Type B pancreatic cell (in vitro differentiated cells): ENCODE measurements around the gene TARDBP. TPM values are rescaled to one million over a fixed set of nuclear protein-coding genes. Genes with fewer than 3 reads are reported as not detected.

Experiments used
- DNase-seq: peaks from one replicate; pipeline ENCODE4 v3.0.0; 2021; ENCODE audit warnings: mixed read lengths; ENCODE audit not compliant: unreplicated experiment; ENCODE audit errors: extremely low spot score
- H3K27ac Mint-ChIP-seq: 2 replicates; pipeline ENCODE4 v1.8.0; 2021; ENCODE audit warnings: mild to moderate bottlenecking, mixed read lengths
- H3K27me3 Mint-ChIP-seq: 2 replicates; pipeline ENCODE4 v1.8.0; 2021; ENCODE audit warnings: mixed read lengths
- H3K36me3 Mint-ChIP-seq: 2 replicates; pipeline ENCODE4 v1.8.0; 2021; ENCODE audit warnings: mixed read lengths
- H3K4me1 Mint-ChIP-seq: one replicate; pipeline ENCODE4 v1.8.0; 2021; ENCODE audit warnings: mixed read lengths; ENCODE audit not compliant: unreplicated experiment
- H3K4me3 Mint-ChIP-seq: 2 replicates; pipeline ENCODE4 v1.8.0; 2021; ENCODE audit warnings: mild to moderate bottlenecking, mixed read lengths
- H3K9me3 Mint-ChIP-seq: 2 replicates; pipeline ENCODE4 v1.8.0; 2021; ENCODE audit warnings: mixed read lengths
- CTCF ChIP-seq: fragments of 200-600 bp; sonication (generic); conservative IDR thresholded peaks from 2 replicates; pipeline ENCODE4 v1.5.0; 2021; ENCODE audit warnings: antibody characterized with exemption, mild to moderate bottlenecking
- total RNA-seq: library from RNA; stranded (reverse); gene quantifications from 2 replicates; pipeline ENCODE4 v1.2.1, GENCODE V29; 2021; ENCODE audit warnings: low replicate concordance

Gene TARDBP
- total RNA-seq, 1 donor from 2014 or later: 188 TPM

DNA sequence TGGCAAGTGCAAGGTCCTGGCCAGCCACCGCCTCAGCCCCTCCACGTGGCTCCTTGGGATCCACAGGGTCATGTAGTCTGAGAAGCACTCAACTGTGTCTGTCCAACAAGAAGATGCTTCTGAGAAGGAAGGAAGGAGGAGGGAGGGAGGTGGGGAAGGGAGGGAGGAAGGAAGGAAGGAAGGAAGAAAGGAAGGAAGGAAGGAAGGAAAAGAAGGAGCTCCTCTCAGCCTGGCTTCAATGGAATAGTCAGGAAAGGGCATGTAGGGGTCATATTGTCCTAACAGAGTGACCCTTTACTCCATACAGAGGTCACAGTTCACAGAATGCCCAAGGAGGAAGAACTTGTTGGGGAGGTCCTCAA is 42.5 kb upstream of the TARDBP start:
- H3K27me3 Mint-ChIP-seq: peaks cover 30% of the 10 kb centered on the region
- H3K36me3 Mint-ChIP-seq: no peaks in the 10 kb centered on the region
- H3K27ac Mint-ChIP-seq: no peak overlapping the region
- no peak overlapping the region for H3K4me3 Mint-ChIP-seq
- no peaks in the 10 kb centered on the region for H3K9me3 Mint-ChIP-seq
- TF ChIP-seq CTCF: no peak
- no peak for DNase-seq
- peaks cover 14% of the 10 kb centered on the region for H3K4me1 Mint-ChIP-seq

DNA sequence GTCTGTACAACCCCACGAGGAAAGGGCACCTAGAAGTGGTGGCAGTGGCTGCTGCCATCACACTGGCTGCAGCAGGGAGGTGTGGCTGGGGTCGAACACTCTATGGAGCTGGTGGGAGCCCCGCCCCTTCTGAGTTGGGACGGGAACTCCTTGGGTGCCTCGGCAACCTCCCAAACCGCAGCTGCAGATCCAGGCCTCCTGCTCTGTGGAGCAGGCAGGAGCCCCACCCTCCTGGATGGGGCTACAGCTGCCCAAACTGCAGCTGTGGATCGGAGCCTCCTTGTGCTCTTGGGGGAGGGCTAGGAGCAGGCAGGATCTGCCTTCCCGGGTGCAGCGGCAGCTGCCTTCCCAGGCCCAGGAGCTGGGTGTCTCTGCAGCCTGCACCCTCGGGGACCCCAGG is 38.9 kb upstream of the TARDBP start:
- Mint-ChIP-seq H3K27me3 (peaks cover 20% of the 10 kb centered on the region), H3K36me3 (no peaks in the 10 kb centered on the region), H3K4me1 (peaks cover 13% of the 10 kb centered on the region), H3K4me3 (no peak overlapping the region), H3K9me3 (no peaks in the 10 kb centered on the region), H3K27ac (no peak overlapping the region)
- no peak for TF ChIP-seq CTCF
- DNase-seq: no peak

DNA sequence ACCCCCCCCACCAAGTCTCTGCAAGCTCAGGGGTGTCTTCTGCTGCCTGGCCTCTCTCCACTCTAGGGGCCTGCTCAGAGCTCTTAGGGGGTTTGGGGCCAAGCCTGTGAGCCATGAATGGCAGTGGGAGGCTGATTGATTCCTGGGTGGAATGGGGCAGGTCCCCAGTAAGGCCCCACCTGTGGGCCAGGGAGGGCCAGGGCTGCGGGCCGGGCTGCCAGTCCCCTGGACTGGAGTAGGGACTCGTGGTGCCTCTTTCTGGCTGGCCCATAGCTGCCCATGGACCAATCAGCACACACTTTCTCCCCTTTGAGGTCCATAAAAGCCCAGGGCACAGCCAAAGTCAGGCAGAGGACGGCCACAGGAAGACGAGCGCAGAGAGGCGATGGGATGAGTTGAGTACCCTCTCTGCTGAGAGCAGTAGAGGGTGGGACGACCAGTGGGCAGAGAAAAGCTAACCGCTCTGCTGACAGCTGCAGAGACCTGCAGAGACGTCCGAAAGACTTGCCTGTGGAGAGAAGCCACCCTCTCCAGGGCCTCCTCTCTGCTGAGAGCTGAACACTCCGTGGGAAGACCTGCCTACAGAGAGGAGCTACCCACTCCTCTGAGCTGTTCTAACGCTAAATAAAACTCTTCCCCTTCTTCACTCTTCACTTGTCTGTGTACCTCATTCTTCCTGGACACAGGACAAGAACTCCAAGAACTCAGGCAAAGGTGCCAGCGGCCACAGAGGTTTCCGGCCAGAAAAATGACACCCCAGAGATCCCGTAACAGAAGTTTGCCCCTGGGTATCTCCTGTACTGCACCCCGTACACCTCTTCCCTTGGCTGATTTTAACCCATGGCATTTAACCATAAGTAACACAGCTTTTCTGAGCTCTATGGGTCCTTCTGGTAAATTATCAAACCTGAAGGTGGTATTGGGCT is 38.2 kb upstream of the TARDBP start:
- no peak for TF ChIP-seq CTCF
- Mint-ChIP-seq H3K4me1 (peaks cover 12% of the 10 kb centered on the region), H3K4me3 (no peak overlapping the region), H3K27me3 (peaks cover 19% of the 10 kb centered on the region), H3K36me3 (no peaks in the 10 kb centered on the region), H3K9me3 (no peaks in the 10 kb centered on the region), H3K27ac (no peak overlapping the region)
- DNase-seq: no peak

- DNase-seq: no peak
- TF ChIP-seq CTCF: no peak
- H3K4me3 Mint-ChIP-seq: no peak overlapping the region
- H3K27ac Mint-ChIP-seq: no peak overlapping the region
- H3K36me3 Mint-ChIP-seq: no peaks in the 10 kb centered on the region
- peaks cover 9% of the 10 kb centered on the region for H3K4me1 Mint-ChIP-seq
- H3K9me3 Mint-ChIP-seq: no peaks in the 10 kb centered on the region
- peaks cover 21% of the 10 kb centered on the region for H3K27me3 Mint-ChIP-seq
Measured at GRCh38 chr1:10975567-10976326, 36.7 kb upstream of the TARDBP start.

DNA sequence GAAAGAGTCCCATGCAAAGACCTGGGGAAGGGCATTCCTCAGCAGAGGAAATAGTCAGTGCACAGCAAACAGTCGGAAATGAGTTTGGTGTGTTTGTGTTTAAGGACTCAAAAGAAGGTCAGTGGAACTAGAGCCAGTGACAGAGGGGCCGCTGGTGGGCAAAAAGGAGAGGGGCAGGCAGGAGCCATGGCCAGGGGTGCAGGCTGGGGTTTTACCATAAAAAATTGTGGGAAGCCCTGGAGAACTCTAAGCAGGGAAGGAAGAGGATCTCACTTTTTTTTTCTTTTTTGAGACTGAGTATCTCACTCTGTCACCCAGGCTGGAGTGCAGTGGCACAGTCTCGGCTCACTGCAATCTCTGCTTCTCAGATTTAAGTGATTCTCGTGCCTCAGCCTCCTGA is 33.7 kb upstream of the TARDBP start:
- no peak for TF ChIP-seq CTCF
- no peak overlapping the region for H3K4me3 Mint-ChIP-seq
- H3K36me3 Mint-ChIP-seq: no peaks in the 10 kb centered on the region
- peaks cover 31% of the 10 kb centered on the region for H3K27me3 Mint-ChIP-seq
- H3K27ac Mint-ChIP-seq: no peak overlapping the region
- no peaks in the 10 kb centered on the region for H3K9me3 Mint-ChIP-seq
- peaks cover 9% of the 10 kb centered on the region for H3K4me1 Mint-ChIP-seq
- DNase-seq: no peak
